Stimulated activated CD4-positive, alpha-beta T cell treated with anti-CD3 and anti-CD28 coated beads, Interleukin-1b, Interleukin-23, amount 100 ng/mL, for 4 hours (primary cell): ENCODE results near the gene PPP2R2D.

Experiments used
- DNase-seq, 2 donors: peaks; one replicate each; pipeline ENCODE4 v3.0.0-alpha.2; 2020; ENCODE audit warnings: low read depth in 2 of 2

Gene PPP2R2D

GRCh38 chr10:131998845-131999681 lies 98.3 kb downstream of the PPP2R2D start:
- DNase-seq = no peak

- no peak for DNase-seq
Measured at GRCh38 chr10:132001238-132001972, 100.6 kb downstream of the PPP2R2D start.

GRCh38 chr10:132002004-132002403 lies 101.2 kb downstream of the PPP2R2D start:
- no peak for DNase-seq

- no peak for DNase-seq
Measured at GRCh38 chr10:132003282-132003924, 102.6 kb downstream of the PPP2R2D start.

- no peak for DNase-seq
Measured at GRCh38 chr10:132004052-132004451, 103.2 kb downstream of the PPP2R2D start.

- DNase-seq = no peak
Measured at GRCh38 chr10:132005147-132005546, 104.3 kb downstream of the PPP2R2D start.

- DNase-seq = no peak
Measured at GRCh38 chr10:132006966-132007365, 106.2 kb downstream of the PPP2R2D start.

GRCh38 chr10:132007681-132008080 lies 106.9 kb downstream of the PPP2R2D start:
- DNase-seq = no peak
